NCI-H69 (cell line): Measurements from ENCODE around the gene CRKL.

Experiments
- DNase-seq: peaks from one replicate; lab custom pipeline; 2025; lab: John Stamatoyannopoulos, UW

CRKL gene

DNA sequence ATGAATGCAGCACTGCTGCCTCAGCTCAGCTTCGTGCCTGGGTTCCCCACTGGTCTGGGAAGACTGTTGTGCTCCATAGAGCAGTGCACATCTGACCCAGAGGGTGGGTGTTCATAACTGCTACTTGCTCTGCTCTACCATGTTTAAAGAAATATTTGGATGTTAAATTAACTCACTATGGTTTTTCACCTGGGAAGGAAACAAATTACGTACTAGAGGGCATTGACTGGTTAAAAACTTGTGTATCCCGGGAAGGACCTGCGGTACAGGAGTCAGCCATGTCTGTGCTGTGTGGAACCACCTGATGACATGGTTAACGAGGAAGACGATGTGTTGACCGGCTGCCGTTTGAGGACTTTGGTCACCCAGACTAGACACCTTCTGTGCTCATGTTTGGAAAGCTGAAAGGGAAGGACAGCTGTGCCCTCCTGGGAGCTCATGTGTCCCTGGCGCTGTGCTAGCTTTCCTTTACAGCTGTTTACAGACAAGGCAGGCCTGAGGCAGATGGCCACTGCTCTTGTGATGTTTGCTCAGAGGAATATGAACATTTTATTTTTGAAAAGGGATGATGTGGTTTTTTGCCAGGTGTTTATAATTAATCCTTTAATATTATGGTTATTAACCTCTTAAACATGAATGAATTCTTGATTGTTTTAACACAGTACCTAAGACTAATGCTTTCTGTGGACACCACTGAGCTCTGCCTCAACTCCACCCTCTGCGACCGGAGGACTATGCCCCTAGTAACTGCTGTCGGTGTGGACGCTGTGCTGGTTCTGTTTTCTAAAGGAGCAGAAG lies 35.5 kb downstream of the CRKL start:
- peak; percentile 71 for DNase-seq

DNA sequence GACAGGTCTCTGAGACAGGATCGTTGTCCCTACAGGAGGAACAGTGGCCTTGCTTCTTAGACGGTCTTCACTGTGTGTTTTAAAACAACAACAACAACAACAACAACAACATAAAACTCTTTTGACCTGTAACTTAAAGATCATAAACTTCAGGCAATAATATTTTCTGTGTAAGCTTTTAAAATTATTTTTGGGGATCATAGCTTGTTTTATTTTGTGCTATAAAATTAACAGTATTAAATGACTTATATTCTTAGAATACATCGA lies 36.1 kb downstream of the CRKL start:
- no peak for DNase-seq

DNA sequence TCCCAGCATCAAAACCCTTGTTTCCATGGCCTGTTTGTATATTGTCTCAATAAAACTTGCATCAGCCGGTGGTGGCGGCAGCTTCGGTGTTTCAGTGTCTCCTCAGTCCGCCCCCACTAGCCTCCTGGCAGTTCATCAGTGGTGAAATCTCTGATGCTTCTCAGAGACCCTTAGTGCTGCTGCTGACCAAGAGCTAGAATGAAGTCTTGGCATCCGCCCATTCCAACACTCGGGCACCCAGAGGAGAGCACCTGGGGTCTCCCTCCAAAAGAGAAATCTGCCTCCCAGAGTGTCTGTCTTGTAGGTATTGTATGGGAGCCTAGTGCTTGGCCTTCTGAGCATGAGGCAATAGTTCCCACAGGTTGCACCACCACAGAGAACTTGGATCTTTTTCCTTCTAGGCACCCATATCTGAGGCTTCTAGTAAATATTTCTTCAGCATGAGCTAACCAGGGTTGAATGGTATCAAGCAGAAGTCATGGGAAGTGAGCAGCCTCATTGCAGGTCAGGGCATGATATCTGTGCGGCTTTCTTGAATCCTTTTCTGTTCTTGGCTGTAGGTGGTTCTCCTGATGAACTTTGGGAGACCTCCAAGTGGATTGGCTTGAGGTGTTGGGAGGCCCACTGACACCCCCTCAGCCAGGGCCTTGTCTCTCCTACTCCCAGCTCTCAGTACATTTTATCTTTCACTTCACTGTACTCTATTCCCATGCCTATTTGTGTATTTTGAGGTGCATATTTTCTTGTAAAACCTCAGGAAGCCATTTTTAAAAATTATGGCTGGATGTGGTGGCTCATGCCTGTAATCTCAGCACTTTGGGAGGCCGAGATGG lies 36.7 kb downstream of the CRKL start:
- no peak for DNase-seq

DNA sequence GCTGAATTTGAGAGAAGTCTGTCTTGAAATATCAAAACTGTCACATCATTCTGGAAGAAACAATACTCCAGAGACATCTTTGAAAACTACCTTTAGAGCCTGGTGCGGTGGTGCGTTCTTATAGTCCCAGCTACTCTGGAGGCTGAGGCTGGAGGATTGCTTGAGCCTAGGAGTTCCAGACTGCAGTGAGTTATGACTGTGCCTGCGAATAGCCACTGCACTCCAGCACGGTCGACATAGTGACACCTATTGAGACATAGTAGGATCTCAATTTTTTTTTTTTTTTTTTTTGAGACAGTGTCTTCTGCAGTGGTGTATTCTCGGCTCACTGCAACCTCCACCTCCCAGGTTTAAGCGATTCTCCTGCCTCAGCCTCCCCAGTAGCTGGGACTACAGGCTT lies 38.3 kb downstream of the CRKL start:
- DNase-seq = no peak

DNA sequence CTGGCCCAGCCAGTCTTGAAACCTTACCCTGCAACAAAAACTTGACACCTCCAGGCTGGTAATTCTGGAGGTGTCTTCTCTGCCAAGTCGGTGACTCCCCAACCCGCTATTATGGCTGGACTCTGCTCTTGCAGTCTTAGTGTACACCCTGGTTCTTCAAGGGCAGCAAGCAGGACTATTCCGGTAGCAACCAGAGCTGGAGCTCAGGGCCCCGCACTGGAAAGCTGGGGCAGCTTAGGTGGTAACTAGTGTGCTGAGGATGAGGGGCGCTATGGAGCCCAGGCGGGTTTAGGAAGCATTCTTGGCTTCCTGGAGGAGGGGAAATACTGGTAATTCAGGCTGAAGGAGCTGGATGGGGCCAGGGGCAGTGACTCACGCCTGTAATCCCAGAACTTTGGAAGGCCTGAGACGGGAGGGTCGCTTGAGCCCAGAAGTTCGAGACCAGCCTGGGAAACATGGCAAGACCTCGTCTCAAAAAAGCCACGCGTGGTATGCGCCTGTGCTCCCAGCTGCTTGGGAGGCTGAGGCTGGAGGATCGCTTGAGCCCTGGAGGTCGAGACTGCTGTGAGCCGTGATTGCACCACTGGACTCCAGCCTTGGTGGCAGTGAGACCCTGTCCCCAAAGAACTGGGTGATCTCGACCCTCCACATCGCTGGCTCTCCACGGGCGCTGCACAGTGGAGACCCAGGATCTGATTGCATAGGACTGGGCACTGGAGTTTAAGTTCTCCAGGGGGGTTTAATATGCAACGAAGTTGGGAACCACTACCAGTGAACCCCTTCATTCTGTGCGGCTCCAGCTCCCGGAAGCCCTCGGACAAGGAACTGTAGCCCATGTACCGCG lies 39.3 kb downstream of the CRKL start:
- DNase-seq = no peak

DNA sequence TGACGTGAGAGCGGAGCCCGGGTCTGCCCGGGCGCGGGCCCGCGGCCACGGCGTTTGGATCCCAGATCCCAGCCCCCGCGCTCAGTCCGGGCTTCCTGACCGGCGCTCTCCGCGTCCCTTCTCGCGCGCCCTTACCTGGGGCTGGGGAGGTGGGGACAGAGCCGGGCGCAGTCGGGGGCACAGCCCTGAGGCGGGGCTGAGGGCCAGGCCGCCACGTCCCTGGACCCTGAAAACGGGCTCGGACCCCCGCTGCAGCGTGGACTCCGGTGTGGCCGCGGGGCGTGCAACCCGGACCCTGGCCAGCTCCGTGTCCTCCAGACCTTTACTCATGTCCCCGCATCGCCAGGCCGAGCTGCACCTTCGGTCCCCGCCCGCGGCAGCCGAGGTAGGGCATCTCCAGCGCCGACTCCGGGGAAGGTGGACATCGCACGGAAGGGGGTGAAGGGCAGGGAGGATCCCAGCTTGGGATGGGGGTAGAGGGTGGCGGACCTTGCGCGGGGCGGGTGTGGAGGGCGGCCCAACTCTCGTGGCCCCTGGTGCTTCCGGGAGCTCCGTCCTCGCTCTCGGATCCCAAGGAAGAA lies 40.0 kb downstream of the CRKL start:
- peak; percentile 12 for DNase-seq

DNA sequence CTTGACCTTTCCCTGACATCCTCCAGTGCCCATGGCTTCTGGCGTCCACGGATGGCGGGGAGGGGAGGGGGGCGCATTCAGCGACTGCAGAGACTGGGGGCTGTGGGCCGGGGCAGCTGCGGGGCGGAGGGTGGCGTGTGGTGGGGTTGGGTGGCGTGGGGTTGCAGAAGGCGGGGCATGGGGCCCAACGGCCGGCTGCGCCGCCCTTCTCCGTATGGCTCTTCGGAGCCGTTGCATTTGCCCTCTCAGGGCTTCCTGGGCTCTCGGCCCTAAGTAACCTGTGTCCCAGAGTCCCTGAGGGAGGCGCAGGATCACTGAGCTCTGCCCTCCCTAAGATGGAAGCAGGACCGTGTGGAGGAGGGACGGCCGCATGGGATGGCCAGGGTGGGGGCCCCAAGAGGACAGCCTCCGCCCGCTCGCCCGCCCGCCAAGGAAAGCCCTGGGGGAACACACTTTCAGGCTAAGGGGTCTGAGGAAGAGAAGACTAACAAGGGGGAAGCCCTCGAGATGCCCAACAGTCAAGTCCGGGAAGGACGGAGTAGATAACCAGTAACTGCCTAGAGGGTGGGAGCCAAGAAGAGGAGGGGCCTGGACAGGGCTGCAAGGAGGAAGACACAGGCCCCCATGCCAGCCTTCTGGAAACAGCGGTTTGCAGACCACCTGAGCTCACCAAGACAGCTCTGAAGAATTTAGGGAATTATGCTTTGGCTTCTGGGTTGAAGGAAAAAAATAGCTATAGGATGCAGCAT lies 40.6 kb downstream of the CRKL start:
- DNase-seq = no peak

DNA sequence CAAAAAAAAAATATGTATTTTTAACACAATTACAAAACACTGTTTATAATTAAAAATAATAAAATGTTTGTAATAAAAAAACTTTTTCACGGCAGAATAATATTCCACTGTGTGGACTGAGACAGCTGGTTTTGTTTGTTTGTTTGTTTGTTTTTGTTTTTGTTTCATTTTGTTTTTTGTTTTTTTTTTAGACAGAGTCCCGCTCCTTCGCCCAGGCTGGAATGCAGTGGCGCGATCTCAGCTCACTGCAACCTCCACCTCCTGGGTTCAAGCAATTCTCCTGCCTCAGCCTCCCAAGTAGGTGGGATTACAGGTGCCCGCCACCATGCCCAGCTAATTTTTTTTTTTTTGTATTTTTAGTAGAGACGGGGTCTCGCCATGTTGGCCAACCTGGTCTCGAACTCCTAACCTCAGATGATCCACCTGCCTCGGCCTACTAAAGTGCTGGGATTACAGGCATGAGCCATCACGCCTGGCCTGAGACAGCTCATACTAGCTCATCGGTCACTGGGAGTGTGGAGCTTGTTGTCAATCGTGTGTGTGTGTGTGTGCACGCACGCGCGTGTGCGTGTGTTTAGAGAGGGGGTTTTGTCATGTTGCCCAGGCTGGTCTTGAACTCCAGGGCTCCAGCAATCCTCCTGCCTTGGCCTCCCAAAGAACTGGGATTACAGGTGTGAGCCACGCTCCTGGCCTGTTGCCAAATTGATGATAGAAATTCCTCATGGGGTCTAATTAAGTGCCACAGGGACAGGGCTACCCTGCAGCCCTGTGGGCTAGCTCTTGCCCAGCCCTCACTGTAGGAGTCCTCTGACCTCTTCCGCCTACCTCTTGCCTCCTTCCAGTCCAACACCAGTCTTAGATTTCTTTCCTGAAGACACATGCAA lies 42.6 kb downstream of the CRKL start:
- DNase-seq = peak; percentile 34

DNA sequence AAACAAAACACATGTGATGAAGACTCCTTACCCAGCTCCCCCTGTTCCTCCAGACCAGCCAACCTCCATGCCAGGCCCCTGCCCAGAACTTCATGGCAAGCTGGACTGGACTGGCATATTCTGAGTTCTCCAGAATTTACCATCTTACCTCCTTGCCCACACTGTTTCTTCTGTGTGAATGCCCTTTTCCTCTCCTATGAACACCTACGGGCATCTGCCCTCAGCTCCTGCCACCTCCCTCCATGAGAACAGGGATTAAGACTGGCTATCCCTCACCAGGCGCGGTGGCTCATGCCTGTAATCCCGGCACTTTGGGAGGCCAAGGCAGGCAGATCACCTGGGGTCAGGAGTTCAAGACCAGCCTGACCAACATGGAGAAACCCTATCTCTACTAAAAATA lies 43.4 kb downstream of the CRKL start:
- no peak for DNase-seq

DNA sequence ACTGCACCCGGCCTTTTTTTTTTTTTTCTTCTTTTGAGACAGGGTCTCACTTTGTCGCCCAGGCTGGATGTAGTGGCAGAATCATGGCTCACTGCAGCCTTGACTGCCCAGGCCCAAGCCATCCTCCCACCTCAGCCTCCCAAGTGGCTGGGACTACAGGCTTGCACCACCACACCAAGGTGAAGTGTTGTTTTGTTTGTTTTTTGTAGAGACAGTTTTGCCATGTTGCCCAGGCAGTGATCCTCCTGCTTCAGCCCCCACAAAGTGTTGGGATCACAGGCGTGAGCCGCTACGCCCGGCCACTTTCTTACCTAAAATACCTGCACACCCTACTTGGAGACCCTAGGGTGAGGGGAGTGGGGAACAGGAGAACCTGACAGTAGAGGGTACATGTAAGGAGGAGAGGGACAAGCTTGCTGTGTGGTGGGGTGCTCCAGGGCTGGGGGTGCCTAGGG lies 45.3 kb downstream of the CRKL start:
- no peak for DNase-seq

DNA sequence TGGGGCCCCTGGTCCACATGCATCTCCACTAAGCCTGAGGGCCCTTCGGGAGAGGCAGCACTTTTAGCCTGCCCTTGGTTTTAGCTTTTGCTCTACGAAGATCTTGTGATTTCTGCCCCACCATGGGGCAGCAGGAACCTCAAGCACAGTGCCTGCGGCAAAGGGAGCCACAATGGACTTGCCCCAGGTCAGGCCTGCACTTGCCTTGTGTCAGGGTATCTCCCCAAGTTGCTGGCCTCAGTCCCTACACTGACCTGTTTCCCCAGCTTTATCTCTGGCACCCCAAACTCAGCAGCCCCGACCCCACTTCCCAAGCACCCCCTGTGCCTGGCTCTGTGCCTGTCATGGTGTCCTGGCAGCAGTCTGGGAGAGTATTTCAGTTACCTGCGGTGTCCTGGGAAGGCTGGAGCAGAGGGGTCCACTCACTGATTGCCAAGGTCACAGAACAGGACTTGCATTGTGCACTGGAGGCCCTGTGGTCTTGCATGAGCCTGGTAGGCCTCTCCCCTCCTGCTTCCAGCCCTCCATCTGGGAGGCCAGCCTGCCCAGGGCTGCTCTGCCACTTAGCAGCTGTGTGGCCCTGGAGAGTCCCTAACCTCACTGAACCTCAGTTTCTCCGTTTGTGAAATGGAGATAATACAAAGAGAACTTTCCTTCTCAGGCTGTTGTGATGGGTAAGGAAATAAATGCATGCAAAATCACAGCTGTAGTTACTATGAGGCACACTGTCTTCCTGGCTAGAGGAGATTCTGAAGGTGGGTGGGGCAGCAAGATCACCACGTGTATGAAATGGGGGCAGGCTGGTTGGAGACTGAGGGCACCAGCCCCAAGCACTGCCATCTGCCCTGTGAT lies 46.2 kb downstream of the CRKL start:
- no peak for DNase-seq

DNA sequence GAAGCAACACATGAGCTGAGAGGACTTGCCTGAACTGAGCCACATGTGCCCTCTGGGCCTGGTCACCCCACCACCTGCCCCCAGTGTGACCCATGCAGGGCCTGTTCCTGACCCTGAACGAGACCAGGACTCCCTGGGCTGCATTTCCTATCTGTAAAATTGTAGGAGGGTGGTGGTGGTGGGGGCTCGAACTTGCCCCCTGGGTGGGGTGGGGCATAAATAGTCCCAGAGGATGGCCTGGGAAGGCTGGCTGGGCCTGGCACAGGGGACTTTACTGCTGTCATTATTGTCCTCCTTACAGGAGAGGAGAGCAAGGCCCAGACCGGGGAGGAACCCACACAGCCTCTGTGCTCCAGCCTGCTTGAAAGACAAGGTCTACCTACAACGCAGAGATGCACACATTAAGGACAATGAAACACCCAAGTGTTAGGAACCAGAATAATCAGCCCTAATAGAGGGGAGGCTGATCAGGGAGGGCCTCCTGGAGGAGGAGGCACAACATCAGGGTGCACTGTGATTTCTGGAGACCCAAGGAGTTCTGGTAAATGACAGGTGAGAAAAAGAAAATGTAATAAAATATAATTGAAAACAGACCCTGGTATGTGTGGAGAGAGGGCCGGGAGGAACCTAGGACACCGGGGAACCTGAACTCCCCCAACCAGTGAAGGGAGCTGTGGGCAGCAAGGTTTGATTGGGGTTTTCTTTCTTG lies 47.0 kb downstream of the CRKL start:
- no peak for DNase-seq

DNA sequence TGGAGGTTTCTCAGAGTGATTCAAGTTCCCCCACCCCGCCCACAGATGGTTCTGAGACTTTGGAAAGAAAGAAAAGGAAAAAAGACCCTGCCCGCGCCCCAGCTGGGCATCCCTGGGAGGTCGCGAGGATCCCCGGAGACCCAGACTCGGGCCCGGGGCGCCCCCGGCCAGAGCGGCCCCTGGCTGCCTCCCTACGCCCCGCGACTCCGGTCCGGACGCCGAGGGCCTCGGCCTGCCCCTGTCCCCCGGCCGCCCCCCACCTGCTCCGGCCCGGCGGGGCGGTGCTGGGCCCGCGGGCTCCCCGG lies 47.5 kb downstream of the CRKL start:
- DNase-seq = no peak

DNA sequence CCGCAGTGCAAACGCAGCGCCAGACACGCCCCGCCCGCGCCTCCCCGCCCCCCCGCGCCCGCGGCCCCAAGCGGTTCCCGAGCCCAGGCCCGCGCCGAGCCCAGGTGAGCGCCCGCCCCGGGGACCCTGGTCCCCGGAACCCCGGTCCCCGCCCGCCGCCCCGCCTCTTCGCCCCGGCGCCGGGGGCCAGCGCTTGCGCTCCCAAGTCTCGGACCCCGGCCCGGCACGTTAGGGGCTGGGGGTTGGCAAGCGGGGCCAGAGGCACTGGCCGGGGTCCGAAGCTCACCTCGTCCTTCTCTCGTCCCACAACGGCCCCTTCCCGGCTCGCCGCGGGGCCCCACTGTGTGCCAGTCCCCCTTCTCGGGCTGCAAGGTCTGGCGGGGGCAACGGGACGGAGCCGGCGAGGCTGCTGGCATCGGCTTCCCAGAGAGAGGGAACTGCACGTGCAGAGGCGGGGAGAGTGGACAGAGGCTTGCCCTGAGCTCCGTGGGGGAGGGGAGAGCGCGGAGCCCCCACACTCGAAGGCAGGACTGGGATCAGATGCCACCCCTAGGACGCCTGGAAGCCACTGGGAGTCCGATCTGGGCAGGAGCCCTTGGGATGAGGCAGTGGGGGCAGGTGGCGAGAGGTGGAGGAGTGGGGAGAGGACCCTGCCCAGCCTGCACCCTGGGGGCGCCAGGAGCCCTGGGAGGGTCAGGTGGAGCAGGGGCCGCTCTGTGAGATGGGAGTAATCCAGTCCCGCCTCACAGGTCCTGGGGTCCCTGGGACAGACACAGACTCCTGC lies 48.1 kb downstream of the CRKL start:
- DNase-seq = peak; percentile 17

DNA sequence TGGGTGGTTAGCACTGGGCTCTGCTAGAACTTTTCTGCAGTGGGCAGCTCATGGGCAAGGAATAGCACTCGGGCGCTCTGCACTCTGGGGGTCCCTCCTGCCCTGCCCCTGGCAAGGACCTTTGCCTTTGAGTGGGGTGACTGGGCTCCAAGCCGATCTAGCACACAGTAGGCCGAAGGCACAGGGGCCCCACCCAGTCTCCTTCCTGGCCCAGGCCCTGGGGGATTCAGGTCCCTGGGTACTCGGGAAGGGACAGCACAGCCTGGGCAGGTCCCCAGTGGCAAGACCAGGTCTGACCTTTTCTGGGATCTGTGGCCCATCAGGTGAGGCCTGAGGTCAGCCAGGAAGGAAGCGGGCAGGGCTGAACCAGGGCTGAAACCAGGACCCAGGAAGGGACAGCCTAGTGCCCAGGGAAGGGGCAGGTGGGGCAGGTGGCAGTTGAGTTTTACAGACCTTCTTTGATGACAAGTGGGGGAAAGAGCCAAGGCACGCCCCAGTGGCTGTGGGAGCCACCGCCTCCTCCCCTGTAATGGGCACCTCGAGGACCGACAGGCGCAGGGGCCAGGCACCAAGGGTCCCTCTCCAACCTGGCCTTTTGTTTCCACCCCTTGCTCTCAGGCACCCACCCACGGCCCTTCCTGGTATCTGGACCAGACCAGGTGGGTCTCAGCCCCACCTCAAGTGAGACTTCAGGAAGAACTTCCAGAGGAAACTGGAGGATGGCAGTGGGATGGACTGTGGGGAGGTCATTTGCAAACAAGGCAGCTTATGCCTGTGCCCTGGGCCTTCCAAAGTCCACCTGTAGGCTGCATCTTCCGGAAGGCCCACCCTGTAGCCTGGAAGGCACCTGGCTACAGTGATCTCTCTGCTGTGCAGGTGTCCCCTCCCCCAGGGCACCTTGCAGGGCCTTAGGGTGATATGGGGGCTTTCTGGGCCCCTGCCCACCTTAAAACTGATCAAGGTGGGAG lies 49.0 kb downstream of the CRKL start:
- DNase-seq = no peak

DNA sequence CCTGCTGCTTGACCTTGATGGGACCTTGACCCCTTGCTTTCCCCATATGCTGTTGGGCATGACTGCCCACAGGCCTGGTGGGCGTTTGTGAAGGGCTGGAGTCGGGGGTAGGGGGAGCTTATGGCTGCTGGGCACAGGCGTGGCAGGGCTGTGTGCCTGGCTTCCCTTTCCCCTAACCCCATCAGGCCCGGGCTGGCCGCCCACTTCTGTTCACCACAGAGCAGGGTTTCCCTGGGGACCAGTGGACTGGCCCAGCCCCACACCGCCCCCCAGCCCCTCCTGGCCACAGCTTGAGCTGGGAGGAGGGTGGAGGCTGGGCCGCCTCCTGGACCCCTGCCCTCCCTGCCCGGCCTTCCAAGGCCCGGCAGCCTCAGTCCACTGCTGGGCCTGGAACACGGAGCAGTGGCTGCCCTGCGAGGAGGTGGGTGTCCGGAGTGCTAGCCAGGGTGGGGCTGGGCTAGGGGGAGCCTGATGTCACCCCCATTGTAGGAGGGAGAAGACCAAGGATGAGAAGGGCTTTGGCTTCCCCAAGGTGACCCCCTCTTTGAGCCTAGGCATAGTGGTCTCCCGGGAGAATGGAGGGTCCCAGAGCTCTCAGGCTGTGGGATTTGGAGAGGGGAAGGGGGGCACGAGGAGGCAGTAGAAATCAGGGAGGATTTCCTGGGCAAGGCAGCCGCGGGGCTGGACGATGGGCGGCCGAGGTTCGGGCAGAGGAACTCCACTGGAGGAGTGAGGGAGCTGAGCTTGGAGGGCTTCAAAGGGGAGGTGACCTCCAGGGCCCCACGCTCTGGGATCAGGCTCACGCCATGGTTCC lies 49.9 kb downstream of the CRKL start, which contains the start of gene AIFM3:
AIFM3 (plus strand) TSS at position 373 of the 814 bp plus-strand sequence. CDS start 690 bp downstream, outside the sequence.
- DNase-seq = no peak
